ENCODE measurements around the gene CNKSR2.

- no peak for TF ChIP-seq CTCF (IDR thresholded peaks at IDR 0.05)
- no peak for TF ChIP-seq POLR2A (IDR thresholded peaks at IDR 0.05)
- TF ChIP-seq EP300 (IDR thresholded peaks at IDR 0.05): no peak
These were observed 288.5 kb downstream of the CNKSR2 start for GRCh38 chrX:21662761-21663160.

All from ovary (tissue), 3 donors.